ENCODE measurements around the gene CALM3.

CALM3 gene

DNA sequence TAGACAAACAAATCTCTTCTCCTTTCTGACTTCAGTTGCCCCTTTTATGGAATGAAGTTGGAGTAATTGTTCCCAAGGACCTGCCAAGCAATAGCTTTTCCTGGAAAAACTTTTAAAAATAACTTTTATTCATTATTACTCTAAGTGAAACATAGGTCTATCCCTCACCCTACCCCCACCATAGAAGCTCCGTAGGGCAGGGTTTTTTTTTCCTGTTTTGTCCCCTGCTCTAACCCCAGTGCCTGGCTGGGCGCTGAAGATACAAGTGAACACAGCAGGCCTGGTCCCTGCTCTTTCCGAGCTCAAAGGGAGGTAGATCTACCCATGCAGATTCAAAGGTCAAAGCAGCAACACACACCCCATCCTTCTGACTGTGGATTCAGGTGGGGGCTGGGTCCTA is 43.6 kb downstream of the CALM3 start:
- TF ChIP-seq, protein P1, sequence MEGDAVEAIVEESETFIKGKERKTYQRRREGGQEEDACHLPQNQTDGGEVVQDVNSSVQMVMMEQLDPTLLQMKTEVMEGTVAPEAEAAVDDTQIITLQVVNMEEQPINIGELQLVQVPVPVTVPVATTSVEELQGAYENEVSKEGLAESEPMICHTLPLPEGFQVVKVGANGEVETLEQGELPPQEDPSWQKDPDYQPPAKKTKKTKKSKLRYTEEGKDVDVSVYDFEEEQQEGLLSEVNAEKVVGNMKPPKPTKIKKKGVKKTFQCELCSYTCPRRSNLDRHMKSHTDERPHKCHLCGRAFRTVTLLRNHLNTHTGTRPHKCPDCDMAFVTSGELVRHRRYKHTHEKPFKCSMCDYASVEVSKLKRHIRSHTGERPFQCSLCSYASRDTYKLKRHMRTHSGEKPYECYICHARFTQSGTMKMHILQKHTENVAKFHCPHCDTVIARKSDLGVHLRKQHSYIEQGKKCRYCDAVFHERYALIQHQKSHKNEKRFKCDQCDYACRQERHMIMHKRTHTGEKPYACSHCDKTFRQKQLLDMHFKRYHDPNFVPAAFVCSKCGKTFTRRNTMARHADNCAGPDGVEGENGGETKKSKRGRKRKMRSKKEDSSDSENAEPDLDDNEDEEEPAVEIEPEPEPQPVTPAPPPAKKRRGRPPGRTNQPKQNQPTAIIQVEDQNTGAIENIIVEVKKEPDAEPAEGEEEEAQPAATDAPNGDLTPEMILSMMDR (conservative IDR thresholded peaks at IDR 0.05; ENCODE audit: control insufficient read depth, insufficient read depth, low read depth, low read length): no peak
- no peak for DNase-seq (ENCODE audit: low read depth)
- no peak overlapping the region for H3K4me3 ChIP-seq (ENCODE audit: control insufficient read depth, low read depth, low read length)

DNA sequence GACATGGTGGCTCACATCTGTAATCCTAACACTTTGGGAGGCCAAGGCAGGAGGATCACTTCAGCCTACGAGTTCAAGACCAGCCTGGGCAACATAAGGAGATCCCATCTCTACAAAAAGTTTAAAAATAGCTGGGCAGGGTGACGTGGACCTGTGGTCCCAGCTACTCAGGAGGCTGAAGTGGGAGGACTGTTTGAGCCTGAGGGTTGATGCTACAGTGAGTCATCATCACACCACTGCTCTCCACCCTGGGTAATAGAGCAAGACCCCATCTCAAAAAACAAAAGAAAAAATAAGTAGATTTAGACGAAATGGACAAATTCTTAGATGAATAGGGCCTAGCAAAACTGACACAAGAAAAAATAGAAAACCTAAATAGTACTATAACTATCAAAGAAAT is 45.3 kb downstream of the CALM3 start:
- no peak for DNase-seq (ENCODE audit: low read depth)
- TF ChIP-seq, protein P1 (conservative IDR thresholded peaks at IDR 0.05; ENCODE audit: control insufficient read depth, insufficient read depth, low read depth, low read length): no peak
- no peak overlapping the region for H3K4me3 ChIP-seq (ENCODE audit: control insufficient read depth, low read depth, low read length)

DNA sequence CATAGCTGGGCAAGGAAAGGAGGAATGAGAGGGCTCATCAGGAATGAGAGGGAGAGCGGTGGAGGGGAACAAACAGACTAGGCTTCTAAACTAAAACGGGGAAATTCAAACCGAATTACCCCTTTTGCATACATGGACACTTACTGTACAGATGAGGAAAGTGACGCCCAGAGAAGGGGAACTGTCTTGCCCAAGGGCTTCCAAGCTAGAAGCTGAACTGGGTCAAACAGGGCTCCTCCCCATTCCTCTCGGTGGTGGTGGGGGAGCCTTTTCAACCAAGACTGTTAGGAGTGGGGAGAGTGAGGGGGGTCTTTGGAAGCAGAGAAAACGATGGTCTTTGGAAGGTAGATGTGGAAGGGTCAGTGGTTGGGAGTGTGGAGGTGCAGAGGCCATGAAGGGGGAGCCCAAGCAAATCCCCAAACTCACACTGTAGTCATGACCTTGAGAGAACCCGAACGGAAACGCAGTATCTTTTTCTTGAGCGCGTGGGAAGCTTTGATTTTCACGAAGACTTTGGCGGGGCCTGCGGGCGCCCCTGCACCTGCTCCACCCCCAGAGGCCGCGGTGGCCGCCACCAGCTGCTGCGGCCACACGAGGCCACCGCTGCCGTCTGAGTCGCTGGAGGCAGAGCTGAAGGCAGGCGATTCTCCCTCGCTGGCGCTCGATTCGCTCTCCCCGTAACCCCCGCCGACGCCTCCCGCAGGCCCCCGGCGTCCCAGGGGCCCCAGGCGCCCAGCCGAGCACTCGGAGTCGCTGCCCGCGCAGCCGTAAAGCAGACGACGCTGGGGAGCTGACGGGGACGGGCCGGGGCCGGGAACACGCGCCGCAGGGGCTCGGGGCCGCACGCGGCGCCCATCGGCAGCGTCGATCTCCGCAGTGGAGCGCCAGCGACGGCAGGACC is 47.2 kb downstream of the CALM3 start:
- TF ChIP-seq, protein P1 (conservative IDR thresholded peaks at IDR 0.05; ENCODE audit: control insufficient read depth, insufficient read depth, low read depth, low read length): no peak
- DNase-seq (ENCODE audit: low read depth): no peak
- no peak overlapping the region for H3K4me3 ChIP-seq (ENCODE audit: control insufficient read depth, low read depth, low read length)

DNA sequence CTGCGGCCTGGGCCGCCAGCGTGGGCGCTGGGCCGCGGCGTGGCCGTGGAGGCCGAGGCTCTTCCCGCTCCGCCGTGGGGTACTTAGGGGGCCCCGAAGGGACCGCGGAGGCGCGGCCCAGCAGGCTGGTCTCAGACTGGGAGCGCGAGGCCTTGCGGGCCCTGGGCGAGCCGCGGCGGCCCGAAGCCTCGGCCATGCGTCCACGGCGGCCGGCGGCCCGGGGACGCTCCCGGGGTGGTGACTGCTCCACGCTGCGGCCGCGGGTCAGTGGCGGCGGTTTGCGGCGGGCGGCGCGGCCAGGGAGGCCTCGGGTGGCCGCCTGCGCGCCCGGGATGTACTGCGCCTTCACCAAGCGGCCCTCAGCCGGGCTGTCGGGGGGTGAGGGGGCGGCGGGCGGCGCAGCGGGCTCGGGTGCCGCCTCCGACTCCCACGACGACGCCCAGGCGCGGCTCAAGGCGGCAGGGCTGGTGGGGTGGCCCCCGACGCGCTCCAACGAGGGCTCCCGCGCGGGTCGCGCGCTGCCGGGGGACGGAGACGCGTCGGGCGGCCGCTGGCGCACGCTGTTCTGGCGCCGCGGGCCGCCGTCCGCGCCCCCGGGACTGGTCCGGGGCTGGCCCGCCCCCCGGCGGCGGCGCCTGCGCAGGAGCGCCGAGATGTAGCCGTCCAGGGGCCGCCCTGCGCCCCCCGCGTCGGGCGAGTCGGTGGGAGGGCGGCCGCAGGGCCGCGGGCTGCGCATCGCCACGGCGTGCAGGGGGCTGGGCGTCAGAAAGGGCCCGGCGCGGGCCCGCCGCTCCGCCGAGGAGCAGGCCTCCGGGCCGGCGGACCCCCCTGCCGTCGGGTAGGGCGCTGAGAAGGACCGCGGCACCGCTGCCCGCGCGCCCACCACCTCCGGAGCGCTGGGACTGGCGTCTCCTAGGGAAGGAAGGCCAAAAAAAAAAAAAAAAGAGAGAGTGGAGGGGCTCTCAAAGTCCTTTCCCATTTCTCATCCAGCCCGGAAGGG is 48.1 kb downstream of the CALM3 start:
- no peak for DNase-seq (ENCODE audit: low read depth)
- H3K4me3 ChIP-seq (ENCODE audit: control insufficient read depth, low read depth, low read length): no peak overlapping the region
- TF ChIP-seq, protein P1 (conservative IDR thresholded peaks at IDR 0.05; ENCODE audit: control insufficient read depth, insufficient read depth, low read depth, low read length): no peak

DNA sequence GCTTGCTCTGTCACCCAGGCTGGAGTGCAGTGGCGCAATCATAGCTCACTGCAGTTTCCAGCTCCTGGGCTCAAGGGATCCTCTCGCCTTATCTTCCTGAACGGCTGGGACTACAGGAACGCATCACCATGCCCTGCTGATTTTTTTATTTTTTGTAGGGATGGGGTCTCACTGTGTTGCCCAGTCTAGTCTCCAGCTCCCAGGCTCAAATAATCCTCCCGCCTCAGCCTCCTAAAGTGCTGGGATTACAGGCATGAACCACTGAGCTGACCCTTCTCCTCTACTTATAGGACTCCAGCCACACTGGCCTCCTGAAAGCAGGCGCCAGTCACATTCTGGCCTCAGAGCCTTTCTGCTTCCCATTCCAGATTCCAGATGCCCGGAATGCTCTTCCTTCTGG is 49.3 kb downstream of the CALM3 start:
- no peak overlapping the region for H3K4me3 ChIP-seq (ENCODE audit: control insufficient read depth, low read depth, low read length)
- TF ChIP-seq, protein P1 (conservative IDR thresholded peaks at IDR 0.05; ENCODE audit: control insufficient read depth, insufficient read depth, low read depth, low read length): no peak
- no peak for DNase-seq (ENCODE audit: low read depth)

DNA sequence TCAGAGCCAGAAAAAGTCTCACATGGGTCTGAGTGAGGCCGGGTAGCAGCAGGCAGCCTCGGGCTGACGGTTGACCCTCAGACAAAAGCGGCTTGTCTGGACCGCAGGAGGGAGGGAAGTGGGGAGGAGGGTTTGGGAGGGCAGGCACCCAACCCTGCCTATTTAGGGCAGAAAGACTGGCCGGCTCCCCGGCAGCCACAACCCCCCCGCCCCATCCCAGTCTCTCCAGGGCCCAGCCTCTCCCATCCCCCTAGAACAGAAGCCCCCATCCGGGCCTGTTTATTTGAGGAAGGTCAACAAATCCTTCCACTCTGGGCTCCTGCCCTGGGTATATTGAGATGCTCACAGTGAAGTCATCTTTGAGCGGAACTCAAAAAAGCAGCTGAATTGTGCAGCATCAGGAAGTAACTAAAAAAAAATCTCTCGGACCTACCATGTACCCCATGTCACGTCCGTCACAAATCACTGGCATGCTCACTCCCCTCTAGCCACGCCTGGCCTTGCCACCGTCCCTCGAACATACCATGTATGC is 53.6 kb downstream of the CALM3 start:
- TF ChIP-seq, protein P1 (conservative IDR thresholded peaks at IDR 0.05; ENCODE audit: control insufficient read depth, insufficient read depth, low read depth, low read length): no peak
- H3K4me3 ChIP-seq (ENCODE audit: control insufficient read depth, low read depth, low read length): no peak overlapping the region
- no peak for DNase-seq (ENCODE audit: low read depth)

Measured in fibroblast of mammary gland (primary cell).